SU-DHL-6 (cell line): ENCODE data around the gene RALGPS1.

ENCODE experiments used
- H2AFZ ChIP-seq: fragments of 200-600 bp; sonication (generic); 2 replicates; pipeline ENCODE4 v1.6.1; 2014; ENCODE audit warnings: low read depth, mild to moderate bottlenecking, moderate library complexity, mixed read lengths, antibody characterized with exemption, low read length; ENCODE audit not compliant: severe bottlenecking
- H3F3A ChIP-seq: fragments of 200-600 bp; shearing (Covaris generic); 2 replicates; pipeline ENCODE4 v1.6.0; 2016; ENCODE audit warnings: antibody characterized with exemption, mild to moderate bottlenecking; ENCODE audit not compliant: insufficient read depth
- H3K27ac ChIP-seq: fragments of 200-600 bp; sonication (generic); 2 replicates; pipeline ENCODE4 v1.5.1; 2016; ENCODE audit warnings: low read depth, mild to moderate bottlenecking, low read length, moderate library complexity, mixed read lengths
- H3K27me3 ChIP-seq: fragments of 200-600 bp; sonication (generic), shearing (Covaris generic); 2 replicates; pipeline ENCODE4 v1.6.0; 2014; ENCODE audit warnings: mild to moderate bottlenecking, low read length
- H3K36me3 ChIP-seq: fragments of 200-600 bp; sonication (generic); 2 replicates; pipeline ENCODE4 v1.6.1; 2014; ENCODE audit warnings: mild to moderate bottlenecking, low read length, mixed read lengths
- H3K4me2 ChIP-seq: fragments of 300-600, 200-600 bp; shearing (Covaris generic), sonication (generic); 2 replicates; pipeline ENCODE4 v1.6.0; 2014; ENCODE audit warnings: low read length, low read depth, mild to moderate bottlenecking; ENCODE audit not compliant: poor library complexity, severe bottlenecking
- H3K4me3 ChIP-seq: fragments of 200-600 bp; sonication (generic); 2 replicates; pipeline ENCODE4 v1.5.1; 2014; ENCODE audit warnings: antibody characterized with exemption, low read length, mild to moderate bottlenecking, mixed read lengths; ENCODE audit not compliant: insufficient read depth, poor library complexity, severe bottlenecking
- H3K79me2 ChIP-seq: fragments of 200-600 bp; sonication (generic); 2 replicates; pipeline ENCODE4 v1.6.1; 2014; ENCODE audit warnings: mild to moderate bottlenecking, low read length, moderate library complexity; ENCODE audit not compliant: insufficient read depth
- H3K9ac ChIP-seq: fragments of 200-600 bp; sonication (generic); 2 replicates; pipeline ENCODE4 v1.7.0; 2014; ENCODE audit warnings: mild to moderate bottlenecking, low read length
- H3K9me2 ChIP-seq: fragments of 200-600 bp; sonication (generic); replicated peaks from 2 replicates; pipeline ENCODE4 v1.6.1; 2014; ENCODE audit warnings: low read length; ENCODE audit not compliant: insufficient read depth
- H3K9me3 ChIP-seq: fragments of 200-600 bp; sonication (generic); 2 replicates; pipeline ENCODE4 v1.6.1; 2014; ENCODE audit warnings: low read length, mixed read lengths; ENCODE audit not compliant: insufficient read depth
- H4K20me1 ChIP-seq: fragments of 200-600 bp; sonication (generic); 2 replicates; pipeline ENCODE4 v1.6.1; 2014; ENCODE audit warnings: low read depth, mild to moderate bottlenecking, antibody characterized with exemption, low read length, moderate library complexity, mixed read lengths
- CTCF ChIP-seq: fragments of 200-600 bp; sonication (generic); IDR thresholded peaks from one replicate; pipeline ENCODE4 v1.5.1; 2017; ENCODE audit warnings: antibody characterized with exemption, mild to moderate bottlenecking, low read length, moderate library complexity; ENCODE audit not compliant: insufficient read depth, poor library complexity, severe bottlenecking
- EZH2phosphoT487 ChIP-seq: fragments of 200-600 bp; sonication (generic), shearing (Covaris generic); conservative IDR thresholded peaks from 2 replicates; pipeline ENCODE4 v1.6.1; 2018; ENCODE audit warnings: mild to moderate bottlenecking, antibody characterized with exemption, low read length, moderate library complexity, mixed read lengths

The RALGPS1 gene

GRCh38 chr9:127066060-127066850 is 151.7 kb downstream of the RALGPS1 start:
- H3K4me3 ChIP-seq, result no peak overlapping the region
- H2AFZ ChIP-seq, result no peak overlapping the region
- no peak overlapping the region for H3K27ac ChIP-seq
- H3K36me3 ChIP-seq, result peaks cover 1% of the 10 kb centered on the region; the same call in 1 of the 2 replicates
- no peak overlapping the region for H3K9ac ChIP-seq
- no peaks in the 10 kb centered on the region for H3K27me3 ChIP-seq
- TF ChIP-seq EZH2phosphoT487, result no peak
- TF ChIP-seq CTCF, result no peak
- no peaks in the 10 kb centered on the region for H3K9me2 ChIP-seq
- H3K9me3 ChIP-seq, result no peaks in the 10 kb centered on the region
- no peaks in the 10 kb centered on the region for H3F3A ChIP-seq
- H3K4me2 ChIP-seq, result no peak overlapping the region
- H4K20me1 ChIP-seq, result no peaks in the 10 kb centered on the region
- no peaks in the 10 kb centered on the region for H3K79me2 ChIP-seq

- H3K4me3 ChIP-seq, result no peak overlapping the region
- H4K20me1 ChIP-seq, result no peaks in the 10 kb centered on the region
- H3K79me2 ChIP-seq, result no peaks in the 10 kb centered on the region
- no peak overlapping the region for H3K9ac ChIP-seq
- H3K9me3 ChIP-seq, result no peaks in the 10 kb centered on the region
- no peaks in the 10 kb centered on the region for H3K9me2 ChIP-seq
- no peak overlapping the region for H2AFZ ChIP-seq
- no peak overlapping the region for H3K27ac ChIP-seq
- H3K27me3 ChIP-seq, result no peaks in the 10 kb centered on the region
- TF ChIP-seq CTCF, result no peak
- TF ChIP-seq EZH2phosphoT487, result no peak
- peaks cover 3% of the 10 kb centered on the region; the same call in 1 of the 2 replicates for H3K36me3 ChIP-seq
- H3K4me2 ChIP-seq, result no peak overlapping the region
- H3F3A ChIP-seq, result no peaks in the 10 kb centered on the region
Measured at GRCh38 chr9:127066851-127067136, 152.2 kb downstream of the RALGPS1 start.

GRCh38 chr9:127067603-127068220 is 153.1 kb downstream of the RALGPS1 start:
- H3K27me3 ChIP-seq, result no peaks in the 10 kb centered on the region
- H3K36me3 ChIP-seq, result peaks cover 3% of the 10 kb centered on the region; the same call in 1 of the 2 replicates
- no peak overlapping the region for H2AFZ ChIP-seq
- H3K27ac ChIP-seq, result no peak overlapping the region
- no peaks in the 10 kb centered on the region for H3K79me2 ChIP-seq
- H3K9me2 ChIP-seq, result no peaks in the 10 kb centered on the region
- H3K9ac ChIP-seq, result no peak overlapping the region
- no peaks in the 10 kb centered on the region for H4K20me1 ChIP-seq
- H3K4me3 ChIP-seq, result no peak overlapping the region
- no peaks in the 10 kb centered on the region for H3F3A ChIP-seq
- H3K9me3 ChIP-seq, result no peaks in the 10 kb centered on the region
- TF ChIP-seq CTCF, result no peak
- TF ChIP-seq EZH2phosphoT487, result no peak
- H3K4me2 ChIP-seq, result no peak overlapping the region
